H9 (cell line): ENCODE measurements around the gene ACTL8. TPM values are rescaled to one million over a fixed set of nuclear protein-coding genes. Genes with fewer than 3 reads are reported as not detected.

Source experiments
- DNase-seq: peaks from one replicate; pipeline ENCODE4 v3.0.0-alpha.2; 2017
- H2AFZ ChIP-seq: one replicate; pipeline ENCODE4 v1.6.1; 2013; ENCODE audit warnings: mild to moderate bottlenecking, low read length, control low read depth, moderate library complexity
- H2AK5ac ChIP-seq: 2 replicates; pipeline ENCODE4 v1.6.1; 2013; ENCODE audit warnings: low read length, control low read depth, mixed read lengths; ENCODE audit not compliant: insufficient read length
- H2BK120ac ChIP-seq: one replicate; pipeline ENCODE4 v1.6.1; 2013; ENCODE audit warnings: low read depth, mild to moderate bottlenecking, low read length, control low read depth, inconsistent platforms; ENCODE audit not compliant: poor library complexity, severe bottlenecking
- H2BK12ac ChIP-seq: 2 replicates; pipeline ENCODE4 v1.6.1; 2013; ENCODE audit warnings: low read length, control low read depth, mixed read lengths, low read depth; ENCODE audit not compliant: insufficient read length
- H2BK15ac ChIP-seq: 2 replicates; pipeline ENCODE4 v1.6.1; 2013; ENCODE audit warnings: low read depth, low read length, control low read depth
- H2BK20ac ChIP-seq: one replicate; pipeline ENCODE4 v1.6.1; 2013; ENCODE audit warnings: low read depth, mild to moderate bottlenecking, low read length, control low read depth, inconsistent platforms; ENCODE audit not compliant: poor library complexity, severe bottlenecking
- H2BK5ac ChIP-seq: 2 replicates; pipeline ENCODE4 v1.6.1; 2013; ENCODE audit warnings: low read length, control low read depth, mixed read lengths; ENCODE audit not compliant: insufficient read length
- H3K14ac ChIP-seq: 2 replicates; pipeline ENCODE4 v1.6.1; 2013; ENCODE audit warnings: low read length, control low read depth; ENCODE audit not compliant: insufficient read depth
- H3K18ac ChIP-seq: 2 replicates; pipeline ENCODE4 v1.6.1; 2013; ENCODE audit warnings: low read depth, mild to moderate bottlenecking, mixed read lengths, low read length, control low read depth; ENCODE audit not compliant: insufficient read length
- H3K23ac ChIP-seq: 2 replicates; pipeline ENCODE4 v1.6.1; 2013; ENCODE audit warnings: low read length, control low read depth, mixed read lengths, low read depth; ENCODE audit not compliant: insufficient read length
- H3K23me2 ChIP-seq: 2 replicates; pipeline ENCODE4 v1.6.1; 2013; ENCODE audit warnings: low read depth, mild to moderate bottlenecking, mixed read lengths, low read length, control low read depth; ENCODE audit not compliant: insufficient read length, poor library complexity, severe bottlenecking
- H3K27ac ChIP-seq: 2 replicates; pipeline ENCODE4 v1.5.1; 2013; ENCODE audit warnings: low read length, control low read depth, mixed read lengths, low read depth; ENCODE audit not compliant: insufficient read length
- H3K27me3 ChIP-seq: 2 replicates; pipeline ENCODE4 v1.6.1; 2013; ENCODE audit warnings: low read length, control low read depth, inconsistent platforms; ENCODE audit not compliant: insufficient read depth
- H3K4ac ChIP-seq: 2 replicates; pipeline ENCODE4 v1.6.1; 2013; ENCODE audit warnings: low read depth, mild to moderate bottlenecking, control low read depth, inconsistent platforms, low read length, moderate library complexity
- H3K4me1 ChIP-seq: 2 replicates; pipeline ENCODE4 v1.6.1; 2013; ENCODE audit warnings: low read length, control low read depth, inconsistent platforms; ENCODE audit not compliant: insufficient read depth
- H3K4me2 ChIP-seq: 2 replicates; pipeline ENCODE4 v1.6.1; 2013; ENCODE audit warnings: low read length, control low read depth, mixed read lengths; ENCODE audit not compliant: insufficient read length, insufficient read depth
- H3K56ac ChIP-seq: 2 replicates; pipeline ENCODE4 v1.6.1; 2013; ENCODE audit warnings: low read depth, mild to moderate bottlenecking, mixed read lengths, low read length, control low read depth; ENCODE audit not compliant: insufficient read length
- H3K79me1 ChIP-seq: 2 replicates; pipeline ENCODE4 v1.6.1; 2013; ENCODE audit warnings: low read depth, mild to moderate bottlenecking, moderate library complexity, low read length, control low read depth, inconsistent platforms; ENCODE audit not compliant: insufficient read depth, poor library complexity, severe bottlenecking
- H3K79me2 ChIP-seq: 2 replicates; pipeline ENCODE4 v1.6.1; 2013; ENCODE audit warnings: low read length, control low read depth, inconsistent platforms; ENCODE audit not compliant: insufficient read depth
- H3K9ac ChIP-seq: 2 replicates; pipeline ENCODE4 v1.6.1; 2013; ENCODE audit warnings: low read length, control low read depth, mixed read lengths; ENCODE audit not compliant: insufficient read length; ENCODE audit errors: extremely low read depth
- H3K9me3 ChIP-seq: one replicate; pipeline ENCODE4 v1.6.1; 2013; ENCODE audit warnings: low read depth, low read length, inconsistent platforms; ENCODE audit not compliant: control insufficient read depth
- H3T11ph ChIP-seq: one replicate; pipeline ENCODE4 v1.6.1; 2013; ENCODE audit warnings: mild to moderate bottlenecking, low read length, control low read depth, inconsistent platforms
- H4K20me1 ChIP-seq: one replicate; pipeline ENCODE4 v1.6.1; 2013; ENCODE audit not compliant: control insufficient read depth, insufficient read length, insufficient read depth
- H4K5ac ChIP-seq: 2 replicates; pipeline ENCODE4 v1.6.1; 2013; ENCODE audit warnings: low read depth, mild to moderate bottlenecking, mixed read lengths, low read length, control low read depth; ENCODE audit not compliant: insufficient read length
- H4K8ac ChIP-seq: replicated peaks from 2 replicates; pipeline ENCODE4 v1.6.1; 2013; ENCODE audit warnings: low read length, control low read depth, mixed read lengths, low read depth; ENCODE audit not compliant: insufficient read length
- H4K91ac ChIP-seq: 2 replicates; pipeline ENCODE4 v1.6.1; 2013; ENCODE audit warnings: low read depth, mild to moderate bottlenecking, moderate library complexity, mixed read lengths, low read length, control low read depth; ENCODE audit not compliant: insufficient read length
- H3K27ac Mint-ChIP-seq, 3 experiments: 2 replicates in 2 of 3; 3 replicates in 1 of 3; pipeline ENCODE4 v1.8.0; 2020 to 2021; ENCODE audit warnings: mixed read lengths in 3 of 3, mild to moderate bottlenecking in 1 of 3, moderate library complexity in 1 of 3
- H3K27me3 Mint-ChIP-seq: 2 replicates; pipeline ENCODE4 v1.8.0; 2021; ENCODE audit warnings: low read depth, mild to moderate bottlenecking, moderate library complexity, mixed read lengths
- H3K36me3 Mint-ChIP-seq, 3 experiments: 2 replicates in 2 of 3; 3 replicates in 1 of 3; pipeline ENCODE4 v1.8.0; 2020 to 2021; ENCODE audit warnings: low read depth in 3 of 3, mixed read lengths in 3 of 3; ENCODE audit not compliant: insufficient read depth in 1 of 3
- H3K4me1 Mint-ChIP-seq, 2 experiments: 2 replicates each; pipeline ENCODE4 v1.8.0; 2020; ENCODE audit warnings: mixed read lengths in 2 of 2
- H3K4me3 Mint-ChIP-seq, 2 experiments: 2 replicates in 1 of 2; 3 replicates in 1 of 2; pipeline ENCODE4 v1.8.0; 2020 to 2021; ENCODE audit warnings: mild to moderate bottlenecking in 2 of 2, mixed read lengths in 2 of 2, moderate library complexity in 1 of 2
- H3K9me3 Mint-ChIP-seq, 2 experiments: 2 replicates in 1 of 2; 3 replicates in 1 of 2; pipeline ENCODE4 v1.8.0; 2020; ENCODE audit warnings: mild to moderate bottlenecking in 2 of 2, mixed read lengths in 2 of 2, moderate library complexity in 1 of 2
- WGBS: extraction: QIAGEN DNeasy Blood & Tissue Kit; methylation state at CpG from one replicate; pipeline ENCODE4 v1.1.7; 2013; ENCODE audit warnings: missing lambda C conversion rate, low lambda C conversion rate, mixed read lengths; ENCODE audit not compliant: insufficient read length; ENCODE audit errors: extremely low coverage; 5-methylcytosine and 5-hydroxymethylcytosine counted together
- total RNA-seq: library from RNA; stranded (reverse); gene quantifications from 2 replicates; pipeline ENCODE4 v1.2.1, GENCODE V29; 2021
- TF ChIP-seq, protein P1 (sequence below): fragments of 200-600 bp; sonication (generic); conservative IDR thresholded peaks from 3 replicates; pipeline ENCODE4 v1.8.0; 2021; ENCODE audit warnings: antibody characterized with exemption, mild to moderate bottlenecking

Gene ACTL8
- total RNA-seq, 1 experiment from 2014 or later: not detected

DNA sequence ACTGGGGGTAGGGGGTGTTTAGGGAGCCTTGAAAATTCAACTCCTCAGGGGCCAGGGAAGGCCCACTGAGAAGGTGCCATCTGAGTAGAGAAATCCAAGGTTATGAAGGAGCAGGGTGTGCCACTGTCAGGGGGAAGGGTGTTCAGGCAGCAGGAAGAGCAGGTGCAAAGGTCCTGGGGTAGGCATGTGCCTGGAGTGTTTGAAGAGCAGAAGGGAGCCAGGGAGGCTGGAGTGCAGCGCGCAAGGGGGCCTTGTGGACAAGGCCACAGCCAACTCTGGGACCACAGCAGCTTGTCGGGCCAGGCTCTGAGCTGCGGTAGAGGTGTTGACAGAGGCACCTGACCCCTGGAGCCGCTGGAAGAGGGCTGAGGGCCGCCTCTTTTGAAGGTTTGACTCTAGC, 19.3 kb downstream of the ACTL8 start:
- Histone ChIP-seq H4K91ac (no peak overlapping the region), H2AK5ac (no peak overlapping the region), H4K5ac (no peak overlapping the region), H3K14ac (no peak overlapping the region), H2AFZ (no peak overlapping the region), H3K79me1 (no peaks in the 10 kb centered on the region), H4K8ac (no peak overlapping the region), H3K27me3 (no peaks in the 10 kb centered on the region), H3K18ac (no peak overlapping the region), H3K23ac (no peak overlapping the region), H3K27ac (no peak overlapping the region), H4K20me1 (no peaks in the 10 kb centered on the region), H3K4me2 (no peak overlapping the region), H3K9ac (no peak overlapping the region), H3K4ac (no peak overlapping the region), H2BK12ac (no peak overlapping the region), H3K9me3 (no peaks in the 10 kb centered on the region), H3T11ph (no peak overlapping the region), H2BK15ac (no peak overlapping the region), H3K56ac (no peak overlapping the region), H3K79me2 (no peaks in the 10 kb centered on the region), H3K23me2 (no peaks in the 10 kb centered on the region), H2BK5ac (no peak overlapping the region), H2BK20ac (no peak overlapping the region), H2BK120ac (no peak overlapping the region), H3K4me1 (no peaks in the 10 kb centered on the region)
- H3K4me3 Mint-ChIP-seq: no peak overlapping the region
- H3K27ac Mint-ChIP-seq: no peak overlapping the region; a peak in 1 of 7 replicates
- peaks cover 5 to 10% of the 10 kb centered on the region in 2 experiments for H3K4me1 Mint-ChIP-seq
- H3K9me3 Mint-ChIP-seq: no peaks in the 10 kb centered on the region; a peak in 1 of 5 replicates
- WGBS: no CpG with 5 or more reads among the region's 6 CpGs
- no peaks in the 10 kb centered on the region for H3K36me3 Mint-ChIP-seq
- TF ChIP-seq, protein P1, sequence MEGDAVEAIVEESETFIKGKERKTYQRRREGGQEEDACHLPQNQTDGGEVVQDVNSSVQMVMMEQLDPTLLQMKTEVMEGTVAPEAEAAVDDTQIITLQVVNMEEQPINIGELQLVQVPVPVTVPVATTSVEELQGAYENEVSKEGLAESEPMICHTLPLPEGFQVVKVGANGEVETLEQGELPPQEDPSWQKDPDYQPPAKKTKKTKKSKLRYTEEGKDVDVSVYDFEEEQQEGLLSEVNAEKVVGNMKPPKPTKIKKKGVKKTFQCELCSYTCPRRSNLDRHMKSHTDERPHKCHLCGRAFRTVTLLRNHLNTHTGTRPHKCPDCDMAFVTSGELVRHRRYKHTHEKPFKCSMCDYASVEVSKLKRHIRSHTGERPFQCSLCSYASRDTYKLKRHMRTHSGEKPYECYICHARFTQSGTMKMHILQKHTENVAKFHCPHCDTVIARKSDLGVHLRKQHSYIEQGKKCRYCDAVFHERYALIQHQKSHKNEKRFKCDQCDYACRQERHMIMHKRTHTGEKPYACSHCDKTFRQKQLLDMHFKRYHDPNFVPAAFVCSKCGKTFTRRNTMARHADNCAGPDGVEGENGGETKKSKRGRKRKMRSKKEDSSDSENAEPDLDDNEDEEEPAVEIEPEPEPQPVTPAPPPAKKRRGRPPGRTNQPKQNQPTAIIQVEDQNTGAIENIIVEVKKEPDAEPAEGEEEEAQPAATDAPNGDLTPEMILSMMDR: no peak
- peaks cover 8% of the 10 kb centered on the region for H3K27me3 Mint-ChIP-seq
- DNase-seq: no peak
